GM19193 (cell line): ENCODE data around the gene INPP5D.
A peak's percentile ranks its signal among the peaks of the same experiment; 100 is the strongest.

Experiments
- POLR2A ChIP-seq: IDR thresholded peaks from 4 replicates; pipeline ENCODE4 v1.6.1; 2011; ENCODE audit not compliant: insufficient read depth, insufficient read length; ENCODE audit errors: extremely low read depth

Gene INPP5D

GRCh38 chr2:233236820-233237589, 176.9 kb downstream of the INPP5D start:
- TF ChIP-seq POLR2A, result no peak

DNA sequence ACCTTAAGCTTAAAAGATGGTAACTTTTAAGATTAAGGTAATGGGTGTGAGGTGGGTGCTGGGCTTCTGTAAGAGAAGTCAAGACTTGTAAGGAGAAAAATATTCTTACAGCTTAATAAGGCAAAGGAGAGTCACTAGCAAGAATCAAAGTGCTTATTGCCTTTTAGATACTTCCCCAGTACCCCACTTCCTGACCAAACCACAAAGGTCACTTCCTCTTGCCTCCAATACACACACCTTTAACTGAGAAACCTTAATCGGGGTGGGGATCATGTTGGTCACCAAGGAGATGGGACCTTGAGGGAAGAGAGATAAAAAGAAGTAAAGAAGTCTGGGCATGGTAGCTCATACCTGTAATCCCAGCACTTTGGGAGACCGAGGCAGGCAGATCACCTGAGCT, 180.8 kb downstream of the INPP5D start:
- no peak for TF ChIP-seq POLR2A

- no peak for TF ChIP-seq POLR2A
Measured at GRCh38 chr2:233241803-233242202, 181.7 kb downstream of the INPP5D start.

DNA sequence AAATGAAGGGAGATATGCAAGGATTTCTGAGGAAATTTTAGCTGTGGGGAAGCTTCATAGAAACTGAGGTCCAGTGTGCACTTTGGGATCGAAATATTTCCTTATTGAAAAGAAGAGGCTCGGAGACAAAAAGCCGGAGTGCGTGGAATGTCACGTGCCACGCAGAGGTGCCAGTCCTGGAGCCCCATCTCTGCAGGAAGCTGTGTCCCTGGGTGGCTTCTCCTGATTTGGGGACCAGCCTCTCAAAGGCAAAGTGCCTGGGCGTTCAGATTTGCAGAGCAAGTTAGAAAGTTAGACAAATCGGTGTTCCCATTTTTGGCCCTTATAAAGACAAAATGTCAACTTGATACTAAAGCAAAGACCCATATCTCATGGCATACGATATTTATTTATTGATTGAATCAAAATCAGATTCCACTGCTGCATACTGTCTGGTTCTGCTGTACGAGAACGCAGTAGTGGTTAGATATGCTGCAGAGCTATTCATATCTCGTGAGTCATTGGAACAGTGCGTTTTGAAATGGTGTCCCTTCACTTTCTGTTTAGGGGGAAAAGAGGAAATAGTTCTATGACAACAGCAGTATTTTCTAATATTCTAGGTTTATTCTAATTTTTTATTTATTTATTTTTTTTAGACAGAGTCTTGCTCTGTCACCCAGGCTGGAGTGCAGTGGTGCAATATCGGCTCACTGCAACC, 182.2 kb downstream of the INPP5D start:
- no peak for TF ChIP-seq POLR2A

DNA sequence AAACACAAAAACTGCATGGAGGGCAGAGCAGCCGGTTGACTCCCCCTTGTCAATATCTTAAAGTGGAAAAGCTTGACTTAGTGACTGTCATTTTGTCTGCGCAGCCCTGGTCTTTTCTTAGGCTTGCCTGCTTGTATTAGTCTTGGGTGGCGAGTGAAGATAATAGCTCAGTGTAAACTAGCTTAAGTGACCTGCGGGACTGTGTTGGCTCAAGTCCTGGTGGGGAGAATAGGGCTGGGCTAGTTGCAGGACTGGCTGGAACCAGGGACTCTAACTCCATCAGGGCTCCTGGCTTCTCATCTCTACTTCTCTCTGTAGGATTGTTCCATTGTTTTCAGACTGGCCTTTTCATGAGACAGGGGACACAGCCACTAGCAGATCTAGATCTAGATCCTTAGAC, 183.2 kb downstream of the INPP5D start:
- no peak for TF ChIP-seq POLR2A

- TF ChIP-seq POLR2A, result no peak
Measured at GRCh38 chr2:233244818-233245217, 184.7 kb downstream of the INPP5D start.

DNA sequence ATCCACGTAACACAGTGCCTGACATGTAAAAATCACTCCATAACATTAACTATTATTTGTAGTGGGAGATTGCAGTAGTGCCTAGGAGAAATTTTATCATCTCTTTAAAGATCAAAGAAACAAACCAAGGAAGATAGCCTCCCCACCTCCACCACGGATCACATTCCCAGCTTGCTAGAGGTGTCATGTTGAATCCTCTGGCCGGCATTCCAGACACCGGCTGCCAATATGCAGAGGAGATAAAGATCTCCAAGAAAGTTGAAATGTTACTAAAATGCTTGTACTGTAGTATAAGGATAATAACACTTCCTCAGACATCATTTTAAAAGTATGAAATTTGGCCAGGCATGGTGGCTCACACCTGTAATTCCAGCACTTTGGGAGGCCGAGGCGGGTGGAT, 185.3 kb downstream of the INPP5D start:
- no peak for TF ChIP-seq POLR2A

GRCh38 chr2:233247116-233247515, 187.0 kb downstream of the INPP5D start:
- TF ChIP-seq POLR2A, result no peak

DNA sequence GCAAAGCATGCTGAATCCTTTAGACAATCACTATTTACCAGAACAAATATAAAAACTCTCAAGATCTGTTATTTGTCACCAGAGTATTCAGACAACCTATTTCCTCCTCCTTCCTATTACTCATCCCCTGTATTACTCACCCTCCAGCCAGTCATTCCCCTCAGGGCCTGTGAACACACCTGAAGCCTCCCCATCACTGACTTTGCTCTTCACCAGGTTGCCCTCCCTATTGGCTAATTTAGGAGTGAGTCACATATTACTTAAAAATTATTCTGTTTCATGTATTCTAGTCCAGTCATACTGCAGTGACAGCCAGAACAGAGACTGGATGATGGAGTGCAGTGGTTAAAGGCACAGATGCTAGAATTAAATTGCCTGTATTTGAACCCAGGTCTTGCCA, 187.6 kb downstream of the INPP5D start:
- TF ChIP-seq POLR2A, result no peak

DNA sequence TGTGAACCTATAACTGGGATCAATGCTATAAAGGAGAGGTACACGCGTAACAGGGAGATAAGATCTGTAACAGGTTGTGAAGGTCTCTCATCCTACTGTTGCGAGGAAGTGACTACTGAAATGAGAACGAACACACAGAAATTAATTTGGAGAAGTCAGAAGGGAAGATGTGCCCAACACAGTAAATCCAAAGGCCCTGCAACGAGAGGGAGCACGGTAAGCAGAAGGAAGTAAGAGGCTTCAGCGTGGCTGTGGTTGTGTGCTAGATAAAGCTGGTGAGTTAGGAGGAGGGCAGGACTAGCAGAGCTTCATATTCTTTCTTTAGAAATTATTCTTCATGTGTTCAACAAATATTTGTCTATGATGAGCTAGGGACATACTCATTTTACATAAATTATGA, 188.9 kb downstream of the INPP5D start:
- no peak for TF ChIP-seq POLR2A

- TF ChIP-seq POLR2A, result no peak
Measured at GRCh38 chr2:233250568-233250967, 190.4 kb downstream of the INPP5D start.

GRCh38 chr2:233250985-233251305, 190.8 kb downstream of the INPP5D start:
- no peak for TF ChIP-seq POLR2A

DNA sequence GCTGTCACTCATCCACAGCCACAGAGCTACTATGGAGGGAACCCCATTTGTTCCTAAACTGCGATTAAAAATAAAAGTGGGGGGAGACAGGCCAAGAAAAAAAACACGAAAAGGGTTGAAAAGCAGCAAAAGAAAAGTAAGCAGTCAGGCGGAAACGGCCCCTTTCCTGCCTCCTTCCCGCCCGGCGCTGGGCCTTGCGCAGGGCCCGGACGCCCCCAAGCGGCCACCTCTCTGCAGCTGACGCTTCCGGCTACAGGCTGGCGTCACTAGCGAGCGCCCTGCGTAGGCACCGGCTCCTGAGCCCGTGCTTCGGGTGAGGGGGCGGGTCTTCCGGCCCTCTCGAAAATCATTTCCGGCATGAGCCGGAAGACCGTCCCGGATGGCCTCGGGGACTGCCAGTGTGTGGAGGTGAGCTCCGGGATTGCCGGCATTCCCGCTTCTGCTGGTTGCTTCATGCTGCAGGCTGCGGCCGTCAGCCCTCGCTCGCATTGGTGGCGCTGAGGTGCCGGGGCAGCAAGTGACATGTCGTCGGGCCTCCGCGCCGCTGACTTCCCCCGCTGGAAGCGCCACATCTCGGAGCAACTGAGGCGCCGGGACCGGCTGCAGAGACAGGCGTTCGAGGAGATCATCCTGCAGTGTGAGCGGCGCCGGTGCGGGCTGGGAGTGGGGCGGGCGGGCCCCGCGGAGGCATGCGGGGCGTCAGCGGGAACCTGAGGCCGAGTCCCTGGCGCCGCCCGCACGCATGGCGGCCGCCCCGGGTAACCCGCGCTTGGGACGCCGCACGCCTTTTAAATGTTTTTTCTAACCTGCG, 191.4 kb downstream of the INPP5D start, which contains the start of gene ATG16L1:
Gene ATG16L1 (plus strand): TSS at position 368 of the 811 bp plus-strand sequence. CDS start 155 bp downstream, at position 523.
- peak; percentile 93 for TF ChIP-seq POLR2A

GRCh38 chr2:233252227-233252626, 192.1 kb downstream of the INPP5D start:
- TF ChIP-seq POLR2A, result no peak

GRCh38 chr2:233255151-233255550, 195.0 kb downstream of the INPP5D start:
- TF ChIP-seq POLR2A, result no peak
